IMR-90 (cell line): Measurements from ENCODE around the gene GSTK1.

Experiments used
- SMC3 ChIP-seq: fragments of 150-350 bp; IDR thresholded peaks from 2 replicates; pipeline ENCODE4 v1.6.1; 2016; ENCODE audit warnings: low read depth, mild to moderate bottlenecking, antibody characterized with exemption, low read length, moderate library complexity
- TF ChIP-seq, protein P1 (sequence below): conservative IDR thresholded peaks from 2 replicates; pipeline ENCODE4 v1.5.1; 2012; ENCODE audit warnings: mild to moderate bottlenecking, low read depth, low read length, improper control_type of control experiment

- TF ChIP-seq SMC3, result no peak
- TF ChIP-seq, protein P1, sequence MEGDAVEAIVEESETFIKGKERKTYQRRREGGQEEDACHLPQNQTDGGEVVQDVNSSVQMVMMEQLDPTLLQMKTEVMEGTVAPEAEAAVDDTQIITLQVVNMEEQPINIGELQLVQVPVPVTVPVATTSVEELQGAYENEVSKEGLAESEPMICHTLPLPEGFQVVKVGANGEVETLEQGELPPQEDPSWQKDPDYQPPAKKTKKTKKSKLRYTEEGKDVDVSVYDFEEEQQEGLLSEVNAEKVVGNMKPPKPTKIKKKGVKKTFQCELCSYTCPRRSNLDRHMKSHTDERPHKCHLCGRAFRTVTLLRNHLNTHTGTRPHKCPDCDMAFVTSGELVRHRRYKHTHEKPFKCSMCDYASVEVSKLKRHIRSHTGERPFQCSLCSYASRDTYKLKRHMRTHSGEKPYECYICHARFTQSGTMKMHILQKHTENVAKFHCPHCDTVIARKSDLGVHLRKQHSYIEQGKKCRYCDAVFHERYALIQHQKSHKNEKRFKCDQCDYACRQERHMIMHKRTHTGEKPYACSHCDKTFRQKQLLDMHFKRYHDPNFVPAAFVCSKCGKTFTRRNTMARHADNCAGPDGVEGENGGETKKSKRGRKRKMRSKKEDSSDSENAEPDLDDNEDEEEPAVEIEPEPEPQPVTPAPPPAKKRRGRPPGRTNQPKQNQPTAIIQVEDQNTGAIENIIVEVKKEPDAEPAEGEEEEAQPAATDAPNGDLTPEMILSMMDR, result no peak
Measured at GRCh38 chr7:143248761-143249354, 14.4 kb upstream of the GSTK1 start.
